OCI-M2 (cell line): ENCODE data around the gene STRIP2.
"Not testable (repeated sequence)": the region's sequence is repeated elsewhere in the genome, so short reads cannot be mapped to it uniquely, and the experiment has no call there.

ENCODE experiments used
- DNase-seq: peaks from one replicate; lab custom pipeline; 2025; ENCODE audit not compliant: unreplicated experiment; lab: John Stamatoyannopoulos, UW

Gene STRIP2

GRCh38 chr7:129525225-129525862 lies 91.1 kb downstream of the STRIP2 start:
- DNase-seq: no peak

GRCh38 chr7:129529643-129530042 lies 95.4 kb downstream of the STRIP2 start:
- no peak for DNase-seq

- no peak for DNase-seq
Observed at GRCh38 chr7:129530795-129531391, 96.7 kb downstream of the STRIP2 start.

GRCh38 chr7:129531721-129532120 lies 97.5 kb downstream of the STRIP2 start:
- no peak for DNase-seq

- no peak for DNase-seq
Observed at GRCh38 chr7:129532375-129532774, 98.1 kb downstream of the STRIP2 start.

GRCh38 chr7:129534558-129535274 lies 100.5 kb downstream of the STRIP2 start:
- not testable (repeated sequence) for DNase-seq

- no peak for DNase-seq
Observed at GRCh38 chr7:129535896-129536295, 101.7 kb downstream of the STRIP2 start.

- no peak for DNase-seq
Observed at GRCh38 chr7:129536323-129536722, 102.1 kb downstream of the STRIP2 start.
